GM12878 (cell line): Measurements from ENCODE around the gene TNIP3. TPM values are rescaled to one million over a fixed set of nuclear protein-coding genes. Genes with fewer than 3 reads are reported as not detected.

Experiments
- BCL11A ChIP-seq: IDR thresholded peaks from 2 replicates; pipeline ENCODE4 v1.6.1; 2011; ENCODE audit warnings: low read depth, low read length
- BHLHE40 ChIP-seq, 2 experiments: fragments of 450-650 bp in 1 of 2; IDR thresholded peaks; 2 replicates each; pipeline ENCODE4 v1.6.1; 2011 to 2017; ENCODE audit warnings: low read depth in 2 of 2, borderline replicate concordance in 1 of 2, improper control_type of control experiment in 1 of 2, low read length in 1 of 2, mild to moderate bottlenecking in 1 of 2
- MEF2B ChIP-seq: fragments of 450-650 bp; IDR thresholded peaks from 2 replicates; pipeline ENCODE4 v1.6.1; 2018; ENCODE audit warnings: mild to moderate bottlenecking, moderate library complexity; ENCODE audit not compliant: partially characterized antibody, poor library complexity, severe bottlenecking
- MXI1 ChIP-seq: fragments of 150-350 bp; IDR thresholded peaks from 2 replicates; pipeline ENCODE4 v1.6.1; 2011; ENCODE audit warnings: low read depth, mild to moderate bottlenecking, inconsistent platforms, low read length, improper control_type of control experiment
- NFIC ChIP-seq: IDR thresholded peaks from 2 replicates; pipeline ENCODE4 v1.6.1; 2012; ENCODE audit warnings: low read depth, mild to moderate bottlenecking, inconsistent platforms, low read length, moderate library complexity
- NFYA ChIP-seq: IDR thresholded peaks from 2 replicates; pipeline ENCODE4 v1.6.1; 2011; ENCODE audit warnings: low read depth, mild to moderate bottlenecking, low read length, improper control_type of control experiment, borderline replicate concordance
- PAX5 ChIP-seq: IDR thresholded peaks from 2 replicates; pipeline ENCODE4 v1.6.1; 2011; ENCODE audit warnings: low read depth, low read length, borderline replicate concordance
- POLR2A ChIP-seq: IDR thresholded peaks from 2 replicates; pipeline ENCODE4 v1.6.1; 2011; ENCODE audit warnings: low read depth, mild to moderate bottlenecking, low read length
- RB1 ChIP-seq: fragments of 450-650 bp; formaldehyde crosslinking; IDR thresholded peaks from 2 replicates; pipeline ENCODE4 v1.6.1; 2017; ENCODE audit warnings: mild to moderate bottlenecking, borderline replicate concordance
- SMC3 ChIP-seq: IDR thresholded peaks from 2 replicates; pipeline ENCODE4 v1.6.1; 2011; ENCODE audit warnings: low read length, improper control_type of control experiment, borderline replicate concordance
- STAT1 ChIP-seq: fragments of 450-650 bp; conservative IDR thresholded peaks from 2 replicates; pipeline ENCODE4 v1.6.1; 2014; ENCODE audit warnings: antibody characterized with exemption, mild to moderate bottlenecking
- TCF3 ChIP-seq: IDR thresholded peaks from 2 replicates; pipeline ENCODE4 v1.6.1; 2012; ENCODE audit warnings: low read depth, mild to moderate bottlenecking, low read length, borderline replicate concordance; ENCODE audit not compliant: insufficient read depth
- ZNF24 ChIP-seq: fragments of 450-650 bp; IDR thresholded peaks from 2 replicates; pipeline ENCODE4 v1.6.1; 2017; ENCODE audit warnings: antibody characterized with exemption, mild to moderate bottlenecking
- polyA plus RNA-seq, 11 experiments: library from polyadenylated mRNA; depleted of rRNA in 4 of 11; unstranded in 6 of 11; stranded (reverse) in 5 of 11; fragments of >200 nt; fragmentation: Nextera tagmentation in 4 of 11; fragmentation: Illumina TruSeq in 1 of 11; extraction: Ambion mirVana in 4 of 11; extraction: Trizol in 1 of 11; gene quantifications; 1 replicate in 1 of 11; 2 replicates in 10 of 11; pipeline versions ENCODE4 v1.2.1 to v1.2.3, GENCODE V29; 2011 to 2016; ENCODE audit warnings: inconsistent platforms in 2 of 11, missing spikeins in 2 of 11, low read depth in 1 of 11
- total RNA-seq, 4 experiments: library from RNA; depleted of rRNA in 3 of 4; stranded (reverse); fragments of >200 nt in 3 of 4; fragmentation: Illumina TruSeq in 1 of 4; extraction: Trizol in 1 of 4; gene quantifications; 2 replicates each; pipeline versions ENCODE4 v1.2.1 to v1.2.3, GENCODE V29; 2013 to 2021
- TF ChIP-seq, protein P1 (sequence below): fragments of 450-650 bp; IDR thresholded peaks from 2 replicates; pipeline ENCODE4 v1.6.1; 2017; ENCODE audit warnings: low read depth, mild to moderate bottlenecking, moderate library complexity
- TF ChIP-seq, protein P2 (sequence below): fragments of 450-650 bp; IDR thresholded peaks from 2 replicates; pipeline ENCODE4 v1.6.1; 2016; ENCODE audit warnings: mild to moderate bottlenecking
- TF ChIP-seq, protein P3 (sequence below): IDR thresholded peaks from 2 replicates; pipeline ENCODE4 v1.6.1; 2011; ENCODE audit warnings: borderline replicate concordance, low read depth, mild to moderate bottlenecking, moderate library complexity, low read length; ENCODE audit not compliant: insufficient read depth, poor library complexity, severe bottlenecking
- TF ChIP-seq, protein P4 (sequence below): fragments of 450-650 bp; IDR thresholded peaks from 2 replicates; pipeline ENCODE4 v1.6.1; 2016; ENCODE audit warnings: mild to moderate bottlenecking, moderate library complexity, borderline replicate concordance
- TF ChIP-seq, protein P5 (sequence below): IDR thresholded peaks from 2 replicates; pipeline ENCODE4 v1.6.1; 2012; ENCODE audit warnings: low read length, inconsistent platforms

Gene TNIP3
- total and polyA plus RNA-seq, 10 of the 15 experiments (the other 5 are each of a cell fraction or from before 2014, with no cell fraction given) = 0.21 to 1.4 (median 0.67) TPM

DNA sequence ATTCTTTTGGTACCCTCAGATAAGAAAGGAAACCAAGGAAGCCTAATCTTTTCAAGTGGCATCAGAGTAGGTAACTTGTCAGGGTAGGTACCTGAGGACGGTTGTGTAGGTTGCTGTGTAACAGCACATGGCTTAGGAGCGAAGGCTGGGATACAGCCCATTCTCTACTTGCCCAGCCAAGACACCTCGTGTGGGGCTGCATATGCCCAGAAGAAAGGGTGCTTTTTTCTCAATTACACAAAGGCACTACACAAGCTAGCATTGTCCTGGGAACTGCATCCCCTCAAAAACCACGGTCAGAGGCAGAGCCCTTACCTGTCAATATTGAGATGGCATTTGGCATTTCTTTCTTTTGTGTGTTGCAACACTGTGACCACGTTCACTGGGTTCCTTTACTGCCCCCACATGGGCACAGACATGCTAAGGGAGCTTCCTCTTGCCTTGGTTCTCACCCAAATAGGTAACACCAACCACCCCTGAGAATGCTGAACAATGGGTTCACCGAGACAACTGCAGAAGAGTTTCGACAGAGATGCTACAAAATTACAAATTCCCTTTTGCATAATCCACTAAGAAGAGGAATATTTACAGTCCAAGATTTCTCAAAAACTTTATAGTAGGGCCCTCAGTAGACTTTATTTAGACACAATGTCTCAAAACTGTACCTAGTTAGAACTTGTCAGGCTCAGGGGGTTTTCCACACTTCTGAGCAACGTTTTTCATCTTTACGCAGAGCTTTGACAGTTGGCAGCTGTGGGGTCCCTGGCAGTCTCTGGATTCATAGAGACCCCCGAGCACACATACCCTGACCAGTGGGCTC, 35.8 kb upstream of the TNIP3 start (continued):
- TF ChIP-seq, protein P1, sequence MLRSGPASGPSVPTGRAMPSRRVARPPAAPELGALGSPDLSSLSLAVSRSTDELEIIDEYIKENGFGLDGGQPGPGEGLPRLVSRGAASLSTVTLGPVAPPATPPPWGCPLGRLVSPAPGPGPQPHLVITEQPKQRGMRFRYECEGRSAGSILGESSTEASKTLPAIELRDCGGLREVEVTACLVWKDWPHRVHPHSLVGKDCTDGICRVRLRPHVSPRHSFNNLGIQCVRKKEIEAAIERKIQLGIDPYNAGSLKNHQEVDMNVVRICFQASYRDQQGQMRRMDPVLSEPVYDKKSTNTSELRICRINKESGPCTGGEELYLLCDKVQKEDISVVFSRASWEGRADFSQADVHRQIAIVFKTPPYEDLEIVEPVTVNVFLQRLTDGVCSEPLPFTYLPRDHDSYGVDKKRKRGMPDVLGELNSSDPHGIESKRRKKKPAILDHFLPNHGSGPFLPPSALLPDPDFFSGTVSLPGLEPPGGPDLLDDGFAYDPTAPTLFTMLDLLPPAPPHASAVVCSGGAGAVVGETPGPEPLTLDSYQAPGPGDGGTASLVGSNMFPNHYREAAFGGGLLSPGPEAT = 0 out of 2 replicates have a peak, but pooled peaks have one; percentile 61
- TF ChIP-seq PAX5 (peak; percentile 29; the same call in 1 of the 2 replicates), TCF3 (peak; percentile 76; the same call in 1 of the 2 replicates), NFYA (no peak), NFIC (peak; percentile 89), BCL11A (peak; percentile 61), RB1 (no peak), ZNF24 (no peak), MEF2B (peak; percentile 62), POLR2A (no peak), STAT1 (no peak), MXI1 (no peak), BHLHE40 (IDR thresholded peaks at IDR 0.05; ENCODE audit: borderline replicate concordance in 1 of 2, low read depth in 2 of 2, low read length in 1 of 2) (0 out of 4 replicates have a peak, but pooled peaks of 1 of the 2 experiments have one; percentile 21), SMC3 (peak; percentile 33; the same call in 1 of the 2 replicates)
- TF ChIP-seq, protein P2, sequence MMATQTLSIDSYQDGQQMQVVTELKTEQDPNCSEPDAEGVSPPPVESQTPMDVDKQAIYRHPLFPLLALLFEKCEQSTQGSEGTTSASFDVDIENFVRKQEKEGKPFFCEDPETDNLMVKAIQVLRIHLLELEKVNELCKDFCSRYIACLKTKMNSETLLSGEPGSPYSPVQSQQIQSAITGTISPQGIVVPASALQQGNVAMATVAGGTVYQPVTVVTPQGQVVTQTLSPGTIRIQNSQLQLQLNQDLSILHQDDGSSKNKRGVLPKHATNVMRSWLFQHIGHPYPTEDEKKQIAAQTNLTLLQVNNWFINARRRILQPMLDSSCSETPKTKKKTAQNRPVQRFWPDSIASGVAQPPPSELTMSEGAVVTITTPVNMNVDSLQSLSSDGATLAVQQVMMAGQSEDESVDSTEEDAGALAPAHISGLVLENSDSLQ = 0 out of 2 replicates have a peak, but pooled peaks have one; percentile 20
- TF ChIP-seq, protein P3, sequence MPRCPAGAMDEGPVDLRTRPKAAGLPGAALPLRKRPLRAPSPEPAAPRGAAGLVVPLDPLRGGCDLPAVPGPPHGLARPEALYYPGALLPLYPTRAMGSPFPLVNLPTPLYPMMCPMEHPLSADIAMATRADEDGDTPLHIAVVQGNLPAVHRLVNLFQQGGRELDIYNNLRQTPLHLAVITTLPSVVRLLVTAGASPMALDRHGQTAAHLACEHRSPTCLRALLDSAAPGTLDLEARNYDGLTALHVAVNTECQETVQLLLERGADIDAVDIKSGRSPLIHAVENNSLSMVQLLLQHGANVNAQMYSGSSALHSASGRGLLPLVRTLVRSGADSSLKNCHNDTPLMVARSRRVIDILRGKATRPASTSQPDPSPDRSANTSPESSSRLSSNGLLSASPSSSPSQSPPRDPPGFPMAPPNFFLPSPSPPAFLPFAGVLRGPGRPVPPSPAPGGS = peak; percentile 30
- TF ChIP-seq, protein P4, sequence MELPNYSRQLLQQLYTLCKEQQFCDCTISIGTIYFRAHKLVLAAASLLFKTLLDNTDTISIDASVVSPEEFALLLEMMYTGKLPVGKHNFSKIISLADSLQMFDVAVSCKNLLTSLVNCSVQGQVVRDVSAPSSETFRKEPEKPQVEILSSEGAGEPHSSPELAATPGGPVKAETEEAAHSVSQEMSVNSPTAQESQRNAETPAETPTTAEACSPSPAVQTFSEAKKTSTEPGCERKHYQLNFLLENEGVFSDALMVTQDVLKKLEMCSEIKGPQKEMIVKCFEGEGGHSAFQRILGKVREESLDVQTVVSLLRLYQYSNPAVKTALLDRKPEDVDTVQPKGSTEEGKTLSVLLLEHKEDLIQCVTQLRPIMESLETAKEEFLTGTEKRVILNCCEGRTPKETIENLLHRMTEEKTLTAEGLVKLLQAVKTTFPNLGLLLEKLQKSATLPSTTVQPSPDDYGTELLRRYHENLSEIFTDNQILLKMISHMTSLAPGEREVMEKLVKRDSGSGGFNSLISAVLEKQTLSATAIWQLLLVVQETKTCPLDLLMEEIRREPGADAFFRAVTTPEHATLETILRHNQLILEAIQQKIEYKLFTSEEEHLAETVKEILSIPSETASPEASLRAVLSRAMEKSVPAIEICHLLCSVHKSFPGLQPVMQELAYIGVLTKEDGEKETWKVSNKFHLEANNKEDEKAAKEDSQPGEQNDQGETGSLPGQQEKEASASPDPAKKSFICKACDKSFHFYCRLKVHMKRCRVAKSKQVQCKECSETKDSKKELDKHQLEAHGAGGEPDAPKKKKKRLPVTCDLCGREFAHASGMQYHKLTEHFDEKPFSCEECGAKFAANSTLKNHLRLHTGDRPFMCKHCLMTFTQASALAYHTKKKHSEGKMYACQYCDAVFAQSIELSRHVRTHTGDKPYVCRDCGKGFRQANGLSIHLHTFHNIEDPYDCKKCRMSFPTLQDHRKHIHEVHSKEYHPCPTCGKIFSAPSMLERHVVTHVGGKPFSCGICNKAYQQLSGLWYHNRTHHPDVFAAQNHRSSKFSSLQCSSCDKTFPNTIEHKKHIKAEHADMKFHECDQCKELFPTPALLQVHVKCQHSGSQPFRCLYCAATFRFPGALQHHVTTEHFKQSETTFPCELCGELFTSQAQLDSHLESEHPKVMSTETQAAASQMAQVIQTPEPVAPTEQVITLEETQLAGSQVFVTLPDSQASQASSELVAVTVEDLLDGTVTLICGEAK = 0 out of 2 replicates have a peak, but pooled peaks have one; percentile 54
- TF ChIP-seq, protein P5, sequence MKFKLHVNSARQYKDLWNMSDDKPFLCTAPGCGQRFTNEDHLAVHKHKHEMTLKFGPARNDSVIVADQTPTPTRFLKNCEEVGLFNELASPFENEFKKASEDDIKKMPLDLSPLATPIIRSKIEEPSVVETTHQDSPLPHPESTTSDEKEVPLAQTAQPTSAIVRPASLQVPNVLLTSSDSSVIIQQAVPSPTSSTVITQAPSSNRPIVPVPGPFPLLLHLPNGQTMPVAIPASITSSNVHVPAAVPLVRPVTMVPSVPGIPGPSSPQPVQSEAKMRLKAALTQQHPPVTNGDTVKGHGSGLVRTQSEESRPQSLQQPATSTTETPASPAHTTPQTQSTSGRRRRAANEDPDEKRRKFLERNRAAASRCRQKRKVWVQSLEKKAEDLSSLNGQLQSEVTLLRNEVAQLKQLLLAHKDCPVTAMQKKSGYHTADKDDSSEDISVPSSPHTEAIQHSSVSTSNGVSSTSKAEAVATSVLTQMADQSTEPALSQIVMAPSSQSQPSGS = peak; percentile 70
